ENCODE measurements around the gene MICA. TPM values are rescaled to one million over a fixed set of nuclear protein-coding genes. Genes with fewer than 3 reads are reported as not detected.
"Not testable (repeated sequence)": the region's sequence is repeated elsewhere in the genome, so short reads cannot be mapped to it uniquely, and the experiment has no call there.

MICA gene
- total RNA-seq, 1 donor from 2014 or later = 10.7 TPM

GRCh38 chr6:31365864-31366263, 37.5 kb upstream of the MICA start:
- no peak for DNase-seq (ENCODE audit: extremely low spot score, unreplicated experiment)
- Mint-ChIP-seq H3K4me3 (no peak overlapping the region), H3K27ac (no peak overlapping the region), H3K9me3 (no peaks in the 10 kb centered on the region), H3K27me3 (peaks cover 93% of the 10 kb centered on the region), H3K4me1 (ENCODE audit: unreplicated experiment) (no peaks in the 10 kb centered on the region), H3K36me3 (no peaks in the 10 kb centered on the region)
- no peak for TF ChIP-seq CTCF (conservative IDR thresholded peaks at IDR 0.05)

- peak; percentile 93 for TF ChIP-seq CTCF (conservative IDR thresholded peaks at IDR 0.05)
- H3K4me1 Mint-ChIP-seq (ENCODE audit: unreplicated experiment) = no peaks in the 10 kb centered on the region
- no peak overlapping the region for H3K27ac Mint-ChIP-seq
- no peaks in the 10 kb centered on the region for H3K9me3 Mint-ChIP-seq
- no peaks in the 10 kb centered on the region for H3K36me3 Mint-ChIP-seq
- DNase-seq (ENCODE audit: extremely low spot score, unreplicated experiment) = peak; percentile 90
- H3K4me3 Mint-ChIP-seq = peak overlapping the region; percentile 8
- H3K27me3 Mint-ChIP-seq = peaks cover 86% of the 10 kb centered on the region
These were observed 36.5 kb upstream of the MICA start for GRCh38 chr6:31366693-31367470.

GRCh38 chr6:31368461-31368860, 34.9 kb upstream of the MICA start:
- no peaks in the 10 kb centered on the region for H3K4me1 Mint-ChIP-seq (ENCODE audit: unreplicated experiment)
- TF ChIP-seq CTCF (conservative IDR thresholded peaks at IDR 0.05) = no peak
- no peak overlapping the region for H3K27ac Mint-ChIP-seq
- H3K9me3 Mint-ChIP-seq = no peaks in the 10 kb centered on the region
- no peak for DNase-seq (ENCODE audit: extremely low spot score, unreplicated experiment)
- H3K27me3 Mint-ChIP-seq = peaks cover 87% of the 10 kb centered on the region
- no peaks in the 10 kb centered on the region for H3K36me3 Mint-ChIP-seq
- H3K4me3 Mint-ChIP-seq = no peak overlapping the region

- not testable (repeated sequence) for DNase-seq (ENCODE audit: extremely low spot score, unreplicated experiment); H3K9me3 Mint-ChIP-seq; H3K4me1 Mint-ChIP-seq (ENCODE audit: unreplicated experiment); H3K4me3 Mint-ChIP-seq; H3K36me3 Mint-ChIP-seq; H3K27ac Mint-ChIP-seq
- peaks cover 57% of the 10 kb centered on the region for H3K27me3 Mint-ChIP-seq
These were observed 29.3 kb upstream of the MICA start for GRCh38 chr6:31374118-31374517.

GRCh38 chr6:31375699-31376098, 27.7 kb upstream of the MICA start:
- Mint-ChIP-seq H3K27ac (no peak overlapping the region), H3K27me3 (peaks cover 53% of the 10 kb centered on the region), H3K9me3 (no peaks in the 10 kb centered on the region), H3K4me3 (no peak overlapping the region), H3K4me1 (ENCODE audit: unreplicated experiment) (no peaks in the 10 kb centered on the region), H3K36me3 (no peaks in the 10 kb centered on the region)
- DNase-seq (ENCODE audit: extremely low spot score, unreplicated experiment) = no peak
- TF ChIP-seq CTCF (conservative IDR thresholded peaks at IDR 0.05) = no peak

GRCh38 chr6:31377029-31377428, 26.4 kb upstream of the MICA start:
- peaks cover 61% of the 10 kb centered on the region for H3K27me3 Mint-ChIP-seq
- H3K4me3 Mint-ChIP-seq = no peak overlapping the region
- no peak overlapping the region for H3K27ac Mint-ChIP-seq
- DNase-seq (ENCODE audit: extremely low spot score, unreplicated experiment) = no peak
- no peaks in the 10 kb centered on the region for H3K4me1 Mint-ChIP-seq (ENCODE audit: unreplicated experiment)
- no peaks in the 10 kb centered on the region for H3K9me3 Mint-ChIP-seq
- no peak for TF ChIP-seq CTCF (conservative IDR thresholded peaks at IDR 0.05)
- no peaks in the 10 kb centered on the region for H3K36me3 Mint-ChIP-seq

Measured in type B pancreatic cell (in vitro differentiated cells).